ENCODE results near the gene TGFBR1.

Gene TGFBR1

GRCh38 chr9:99104459-99105151 lies at the start of gene TGFBR1:
Gene TGFBR1 (plus strand): TSS chr9:99105113. CDS start chr9:99105206, 93 bp downstream.
- DNase-seq (ENCODE audit: low read depth): peak; percentile 92

GRCh38 chr9:99055384-99055783 lies 49.5 kb upstream of the TGFBR1 start:
- DNase-seq (ENCODE audit: low read depth): no peak

GRCh38 chr9:99056186-99056585 lies 48.7 kb upstream of the TGFBR1 start:
- no peak for DNase-seq (ENCODE audit: low read depth)

DNA sequence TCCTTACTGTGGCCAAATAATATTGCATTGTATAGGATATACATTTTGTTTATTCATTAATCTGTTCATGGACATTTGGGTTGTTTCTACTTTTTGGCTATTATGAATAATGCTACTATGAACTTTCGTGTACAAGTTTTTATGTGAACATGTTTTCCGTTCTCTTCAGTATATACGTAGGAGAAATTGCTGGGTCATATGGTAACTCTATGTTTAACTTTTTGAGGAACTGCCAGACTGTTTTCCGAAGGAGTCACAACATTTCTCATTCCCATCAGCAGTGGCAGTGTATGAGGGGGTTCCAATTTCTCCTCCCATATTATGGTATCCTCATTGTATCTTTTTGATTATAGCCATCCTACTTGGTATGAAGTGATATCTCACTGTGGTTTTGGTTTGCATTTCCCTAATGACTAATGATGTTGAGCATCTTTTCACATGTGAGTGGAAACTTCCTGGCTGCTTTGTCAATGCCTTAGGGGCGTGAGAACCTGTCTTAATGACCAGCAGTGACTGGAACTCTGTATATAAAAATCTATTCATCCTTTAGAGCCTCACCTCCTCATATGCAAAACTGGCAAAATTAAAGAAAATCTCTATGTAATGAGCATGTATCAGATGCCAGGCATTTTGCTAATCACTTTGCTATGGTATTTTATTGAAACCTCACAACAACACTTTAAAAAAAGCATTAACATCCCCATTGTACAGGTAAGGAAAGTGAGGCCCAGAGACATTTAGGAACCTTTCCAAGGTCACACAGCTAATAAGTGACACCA lies 47.8 kb upstream of the TGFBR1 start:
- DNase-seq (ENCODE audit: low read depth): no peak

GRCh38 chr9:99057665-99058625 lies 47.0 kb upstream of the TGFBR1 start:
- DNase-seq (ENCODE audit: low read depth): peak; percentile 39

GRCh38 chr9:99058964-99059921 lies 45.7 kb upstream of the TGFBR1 start:
- no peak for DNase-seq (ENCODE audit: low read depth)

DNA sequence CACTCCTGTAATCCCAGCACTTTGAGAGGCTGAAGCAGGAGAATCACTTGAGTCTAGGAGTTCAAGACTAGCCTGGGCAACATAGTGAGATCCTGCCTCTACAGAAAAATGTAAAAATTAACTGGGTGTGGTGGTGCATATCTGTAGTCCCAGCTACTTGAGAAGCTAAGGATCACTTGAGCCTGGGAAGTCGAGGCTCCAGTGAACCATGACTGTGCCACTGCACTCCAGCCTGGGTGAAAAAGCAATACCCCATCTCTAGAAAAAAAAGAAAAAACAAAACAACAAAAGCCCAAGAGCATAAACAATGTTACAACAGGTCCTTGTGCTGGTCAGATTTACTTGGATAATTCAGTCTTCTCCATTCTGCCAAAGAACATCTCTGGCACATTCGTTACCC lies 44.3 kb upstream of the TGFBR1 start:
- DNase-seq (ENCODE audit: low read depth): no peak

- DNase-seq (ENCODE audit: low read depth): no peak
These were observed 42.4 kb upstream of the TGFBR1 start for GRCh38 chr9:99062549-99062948.

DNA sequence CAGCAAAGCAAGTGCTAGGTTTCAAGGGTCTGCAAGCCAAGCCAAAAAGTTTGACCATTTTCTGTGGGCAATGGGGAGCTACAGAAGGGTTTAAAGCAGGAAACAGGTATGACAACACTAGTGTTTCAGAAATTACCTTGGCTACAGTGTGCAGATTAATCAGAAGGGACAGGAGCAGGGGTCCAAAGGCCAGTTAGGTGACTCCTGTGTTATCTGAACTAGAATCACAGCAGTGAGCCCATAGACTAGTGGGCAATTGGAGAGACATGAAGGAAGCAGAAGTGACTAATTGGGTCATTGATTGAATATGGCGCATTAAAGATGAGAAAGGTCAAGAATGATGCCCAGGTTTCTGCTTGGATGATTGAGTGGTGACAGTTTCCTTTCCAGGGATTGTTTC lies 41.4 kb upstream of the TGFBR1 start:
- DNase-seq (ENCODE audit: low read depth): no peak

- no peak for DNase-seq (ENCODE audit: low read depth)
These were observed 38.3 kb upstream of the TGFBR1 start for GRCh38 chr9:99066571-99066970.

GRCh38 chr9:99069075-99069474 lies 35.8 kb upstream of the TGFBR1 start:
- no peak for DNase-seq (ENCODE audit: low read depth)

- no peak for DNase-seq (ENCODE audit: low read depth)
These were observed 35.4 kb upstream of the TGFBR1 start for GRCh38 chr9:99069546-99069945.

GRCh38 chr9:99070681-99071080 lies 34.2 kb upstream of the TGFBR1 start:
- DNase-seq (ENCODE audit: low read depth): no peak

- no peak for DNase-seq (ENCODE audit: low read depth)
These were observed 33.4 kb upstream of the TGFBR1 start for GRCh38 chr9:99071313-99072039.

DNA sequence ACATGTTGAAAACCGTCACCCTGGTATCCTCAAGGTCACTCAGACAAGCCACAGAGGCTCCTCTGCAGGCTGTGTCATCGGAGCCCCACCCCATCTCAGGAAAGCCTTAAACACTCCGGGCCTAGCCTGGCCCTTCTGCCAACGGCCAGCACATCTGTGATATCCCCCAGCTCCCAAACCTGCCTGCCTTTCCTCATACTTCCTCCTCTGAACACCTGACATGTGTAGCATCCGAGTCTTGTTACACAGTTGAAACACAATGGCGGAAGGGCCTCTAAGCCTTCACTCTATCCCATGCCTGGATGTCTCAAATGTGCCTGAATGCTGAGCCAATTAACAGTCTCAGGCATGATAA lies 32.9 kb upstream of the TGFBR1 start:
- no peak for DNase-seq (ENCODE audit: low read depth)

GRCh38 chr9:99073347-99073746 lies 31.6 kb upstream of the TGFBR1 start:
- DNase-seq (ENCODE audit: low read depth): no peak

DNA sequence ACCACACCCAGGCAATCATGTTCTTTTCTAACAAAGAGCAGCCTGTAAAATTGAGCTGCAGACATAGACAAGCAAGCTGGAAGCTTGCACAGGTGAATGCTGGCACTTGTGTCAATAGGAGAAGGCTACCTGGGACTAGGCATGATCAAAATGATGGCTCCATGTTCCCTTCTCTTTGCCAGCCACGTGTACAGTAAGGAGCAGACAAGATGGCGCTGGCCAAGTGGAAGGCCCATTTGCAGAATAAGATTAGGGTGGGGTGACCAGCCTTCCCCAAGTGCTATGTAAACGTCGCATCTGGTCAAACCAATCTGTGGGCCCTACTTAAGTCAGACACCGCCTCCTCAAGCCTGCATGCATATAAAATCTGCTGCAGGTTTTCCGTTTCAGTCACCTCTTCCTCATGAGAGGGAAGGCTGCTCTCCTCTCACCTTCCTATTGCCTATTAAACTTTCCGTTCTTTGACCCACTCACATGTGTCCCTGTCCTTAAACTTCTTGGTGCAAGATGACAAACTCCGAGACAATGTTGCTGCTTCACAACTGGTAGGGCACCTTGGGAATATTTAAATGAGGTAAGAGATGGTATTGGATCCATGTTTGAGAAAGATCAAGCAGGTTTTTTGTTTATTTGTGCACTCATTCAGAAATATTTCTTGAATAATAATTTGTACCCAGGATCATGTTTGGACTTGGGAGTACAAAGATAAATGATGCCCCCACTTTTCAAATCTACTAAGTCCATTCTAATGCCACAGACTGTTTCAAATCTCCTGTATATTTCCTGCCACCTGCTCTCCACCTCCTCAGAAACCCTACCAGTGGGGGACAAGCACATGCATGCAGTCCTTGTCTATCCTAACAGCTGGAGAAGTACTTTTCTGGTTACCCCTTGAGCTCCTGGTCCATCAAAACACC lies 30.7 kb upstream of the TGFBR1 start:
- DNase-seq (ENCODE audit: low read depth): no peak

GRCh38 chr9:99074902-99075245 lies 30.0 kb upstream of the TGFBR1 start:
- DNase-seq (ENCODE audit: low read depth): no peak

- DNase-seq (ENCODE audit: low read depth): no peak
These were observed 29.5 kb upstream of the TGFBR1 start for GRCh38 chr9:99075246-99075912.
